Sciatic nerve (tissue), 2 donors: ENCODE results near the gene LRRN2. TPM values are rescaled to one million over a fixed set of nuclear protein-coding genes. Genes with fewer than 3 reads are reported as not detected.
A peak's percentile ranks its signal among the peaks of the same experiment; 100 is the strongest.
"Not testable (repeated sequence)": the region's sequence is repeated elsewhere in the genome, so short reads cannot be mapped to it uniquely, and the experiment has no call there.

Experiments used
- ATAC-seq: fragments of 200-7000 bp; cut with Tn5 transposase; one replicate; pipeline ENCODE4 v1.9.1; 2020; ENCODE audit warnings: mild to moderate bottlenecking, moderate library complexity
- DNase-seq: peaks from one replicate; pipeline ENCODE4 v3.0.0-alpha.2; 2020; ENCODE audit warnings: low spot score
- intact Hi-C: fragments of 100-400 bp; cut with DNase I; formaldehyde crosslinking; loops from one replicate; pipeline ENCODE4 v1.14.2; 2022
- total RNA-seq: library from RNA; stranded (reverse); fragmentation: NEBNext Ultra II Directional; extraction: Animal tissue kit (Norgen Biotek cat#: 25700); gene quantifications from one replicate; pipeline ENCODE4 v1.2.1, GENCODE V29; 2021
- donor health status: DM: no; HTN: no; CAD: no.
- donor health status: DM: no; HTN: no; CAD: no.

LRRN2 gene
- total RNA-seq, 1 donor from 2014 or later, result 12.0 TPM

DNA sequence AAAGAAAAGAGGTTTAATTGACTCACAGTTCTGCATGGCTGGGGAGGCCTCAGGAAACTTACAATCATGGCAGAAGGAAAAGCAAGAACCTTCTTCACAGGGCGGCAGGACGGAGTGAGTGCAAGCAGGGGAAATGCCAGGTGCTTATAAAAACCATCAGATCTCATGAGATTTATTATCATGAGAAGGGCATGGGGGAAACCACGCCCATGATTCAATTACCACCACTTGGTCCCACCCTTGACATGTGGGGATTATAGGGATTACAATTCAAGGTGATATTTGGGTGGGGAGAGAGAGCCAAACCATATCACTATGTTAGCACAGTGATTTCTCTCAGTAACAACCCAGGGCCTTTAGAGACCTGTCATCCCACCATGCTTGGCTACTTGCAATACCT lies 39.9 kb downstream of the LRRN2 start:
- intact Hi-C loops, result no loop called here
- no peak for ATAC-seq
- no peak for DNase-seq

- intact Hi-C loops, result no loop called here
- no peak for ATAC-seq
- DNase-seq, result no peak
Measured at GRCh38 chr1:204645251-204645650, 40.3 kb downstream of the LRRN2 start.

DNA sequence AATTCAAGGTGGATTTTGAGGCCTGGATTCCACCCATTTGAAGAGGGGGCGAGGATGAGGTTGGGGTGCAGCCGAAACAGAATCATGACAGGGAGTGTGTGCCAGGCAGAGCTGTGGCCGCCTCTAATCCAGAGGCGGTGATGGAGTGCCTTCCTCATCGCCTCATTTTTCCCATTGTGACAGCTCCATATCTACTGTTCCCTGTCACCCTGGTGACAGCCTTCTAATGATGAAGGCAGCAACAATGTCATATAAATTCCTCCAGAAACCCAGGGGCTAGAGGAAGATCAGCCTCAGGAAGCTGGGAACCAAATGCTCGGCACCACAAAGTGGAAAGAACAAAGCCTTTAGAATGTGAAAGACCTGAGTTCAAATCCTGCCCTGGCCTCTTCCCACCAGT lies 42.0 kb downstream of the LRRN2 start:
- no peak for ATAC-seq
- intact Hi-C loops, result no loop called here
- DNase-seq, result no peak

- DNase-seq (no peak), ATAC-seq (no peak)
- intact Hi-C loops, result no loop called here
Measured at GRCh38 chr1:204641936-204642335, 43.6 kb downstream of the LRRN2 start.

DNA sequence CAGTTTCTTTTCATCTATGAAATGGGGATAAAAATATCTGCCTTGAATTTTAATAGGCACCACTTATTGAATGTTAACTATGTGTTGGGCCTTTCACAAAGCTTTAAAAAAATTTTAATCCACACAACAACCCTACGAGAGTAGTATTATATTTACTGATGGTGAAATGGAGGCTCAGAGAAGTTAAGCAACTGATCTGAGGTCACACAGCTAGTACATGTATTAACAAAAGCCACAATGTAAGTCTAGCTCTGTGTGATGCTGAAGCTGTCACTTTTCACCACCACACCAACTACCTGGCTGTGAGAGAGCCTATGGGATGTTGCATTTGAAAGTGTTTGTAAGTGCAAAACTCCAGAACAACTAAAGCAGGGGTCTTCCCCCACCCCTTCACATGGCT lies 44.1 kb downstream of the LRRN2 start:
- ATAC-seq (no peak), DNase-seq (no peak)
- intact Hi-C loops, result no loop called here

DNA sequence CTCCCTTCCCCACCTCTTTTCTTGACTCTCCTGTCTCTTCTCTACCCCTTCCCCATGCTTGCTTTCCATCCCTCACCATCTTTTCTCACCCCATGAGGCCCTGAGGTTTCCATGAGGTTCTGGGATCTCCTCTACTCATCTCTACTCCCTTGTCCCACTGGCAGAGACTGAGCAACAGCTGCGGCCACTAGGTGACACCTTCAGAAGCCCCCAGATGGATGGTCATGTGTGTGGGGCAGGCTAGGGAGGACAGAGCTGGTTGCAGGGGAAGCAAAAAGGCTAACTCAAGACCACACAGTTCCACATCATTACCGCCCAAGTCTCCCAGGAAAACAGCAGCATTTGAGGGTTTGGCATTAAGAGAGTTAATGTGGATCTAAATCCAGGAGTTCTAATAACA lies 45.0 kb downstream of the LRRN2 start:
- DNase-seq (no peak), ATAC-seq (no peak)
- intact Hi-C loops, result no loop called here

DNA sequence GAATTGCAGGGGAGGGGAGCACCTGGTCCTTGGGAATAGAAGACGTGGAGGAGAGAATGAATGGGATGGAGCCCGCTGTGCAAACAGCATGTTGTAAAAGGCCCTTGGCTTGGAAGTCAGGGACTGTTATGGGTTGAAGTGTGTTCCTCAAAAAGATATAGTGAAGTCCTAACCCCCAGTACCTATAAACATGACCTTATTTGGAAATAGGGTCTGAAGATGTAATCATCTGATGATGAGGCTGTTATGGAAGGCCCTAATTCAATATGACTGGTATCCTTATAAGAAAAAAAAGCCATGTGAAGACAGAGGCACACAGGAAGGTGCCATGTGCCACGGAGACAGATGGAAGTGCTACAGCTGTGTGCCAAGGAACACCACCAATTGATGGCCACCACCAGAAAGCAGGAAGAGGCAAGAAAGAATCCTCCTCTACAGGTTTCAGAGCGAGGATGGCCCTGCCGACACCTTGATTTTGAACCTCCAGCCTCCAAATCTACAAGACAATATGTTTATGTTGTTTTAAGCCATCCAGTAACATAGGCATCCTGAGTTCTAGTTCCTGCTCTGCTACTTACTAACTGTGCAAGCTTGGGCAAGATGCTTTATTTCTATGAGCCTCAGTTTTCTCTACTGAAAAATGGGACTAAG lies 51.2 kb downstream of the LRRN2 start:
- DNase-seq (no peak), ATAC-seq (no peak)
- intact Hi-C loops, result no loop called here

- ATAC-seq (peak; percentile 64), DNase-seq (peak; percentile 69)
- intact Hi-C loops, result no loop called here
Measured at GRCh38 chr1:204633665-204634064, 51.9 kb downstream of the LRRN2 start.

DNA sequence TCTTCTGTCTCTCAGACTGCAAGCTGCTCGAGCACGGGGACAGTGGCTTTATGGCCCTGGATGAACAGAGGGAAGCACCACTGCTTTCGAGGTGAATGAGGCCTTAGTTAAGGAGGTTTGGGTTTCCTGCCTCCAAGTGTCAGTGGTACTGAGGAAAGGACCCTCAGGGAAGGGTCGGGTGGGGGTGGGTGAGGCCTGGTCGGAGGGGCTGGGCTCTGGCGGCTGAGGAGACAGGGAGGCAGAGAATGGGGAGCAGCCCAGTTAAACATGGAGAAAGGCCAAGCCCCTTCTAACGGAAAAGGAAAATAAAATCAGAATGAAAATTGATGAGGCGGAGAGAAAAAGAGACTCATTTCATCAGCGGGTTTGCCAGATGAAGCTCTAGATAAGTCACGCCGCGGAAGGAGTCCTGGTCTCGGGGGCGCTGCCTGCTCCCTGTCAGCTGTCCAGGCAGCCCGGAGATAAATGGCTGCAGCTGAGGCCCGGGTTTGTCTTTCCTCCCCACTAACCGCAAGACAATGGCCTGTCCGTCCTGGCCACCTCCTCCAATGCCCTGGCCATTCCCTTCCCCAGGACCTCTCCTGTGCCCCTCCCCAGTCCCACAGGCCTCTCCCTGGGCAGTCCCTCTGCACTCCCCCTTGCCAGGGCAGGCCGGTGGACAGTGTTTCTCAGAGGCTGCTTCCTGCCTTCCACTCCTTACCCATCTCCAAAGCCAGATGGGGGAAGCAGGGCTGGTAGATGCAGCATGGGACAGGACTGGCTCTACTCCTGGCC lies 55.2 kb downstream of the LRRN2 start:
- intact Hi-C loops, result no loop called here
- no peak for DNase-seq
- ATAC-seq, result no peak

GRCh38 chr1:204629459-204629858 lies 56.1 kb downstream of the LRRN2 start:
- DNase-seq, ATAC-seq, intact Hi-C loops: not testable (repeated sequence)

- intact Hi-C loops, result no loop called here
- DNase-seq (no peak), ATAC-seq (no peak)
Measured at GRCh38 chr1:204628868-204629267, 56.7 kb downstream of the LRRN2 start.

- DNase-seq (no peak), ATAC-seq (no peak)
- intact Hi-C loops, result no loop called here
Measured at GRCh38 chr1:204627436-204627835, 58.1 kb downstream of the LRRN2 start.

GRCh38 chr1:204626381-204626780 lies 59.2 kb downstream of the LRRN2 start:
- DNase-seq (no peak), ATAC-seq (no peak)
- intact Hi-C loops, result no loop called here

- ATAC-seq (no peak), DNase-seq (no peak)
- intact Hi-C loops, result no loop called here
Measured at GRCh38 chr1:204624631-204625216, 60.8 kb downstream of the LRRN2 start.

DNA sequence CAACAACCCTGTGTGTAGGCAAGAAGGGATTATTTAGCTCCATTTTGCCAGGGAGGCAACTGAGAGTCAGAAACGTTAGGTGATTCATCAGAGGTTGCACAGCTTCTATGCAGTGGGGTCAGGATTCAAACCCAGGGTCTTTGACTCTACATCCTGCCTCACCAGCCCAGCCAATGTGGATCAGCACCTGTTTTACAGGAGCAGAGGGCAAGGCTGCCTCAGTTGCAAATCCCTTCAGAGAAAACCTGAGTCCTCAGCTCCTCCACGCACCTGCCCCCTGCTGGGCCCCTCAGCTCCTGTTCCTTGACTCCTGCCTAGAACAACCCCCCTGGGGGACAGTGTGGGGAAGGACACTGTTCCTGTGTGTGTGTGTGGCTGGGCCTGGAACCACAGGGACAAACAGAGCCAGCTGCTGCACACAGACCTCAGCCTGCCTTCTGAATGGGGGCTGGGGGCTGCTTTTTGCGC lies 61.6 kb downstream of the LRRN2 start:
- intact Hi-C loops, result no loop called here
- no peak for DNase-seq
- ATAC-seq, result no peak

DNA sequence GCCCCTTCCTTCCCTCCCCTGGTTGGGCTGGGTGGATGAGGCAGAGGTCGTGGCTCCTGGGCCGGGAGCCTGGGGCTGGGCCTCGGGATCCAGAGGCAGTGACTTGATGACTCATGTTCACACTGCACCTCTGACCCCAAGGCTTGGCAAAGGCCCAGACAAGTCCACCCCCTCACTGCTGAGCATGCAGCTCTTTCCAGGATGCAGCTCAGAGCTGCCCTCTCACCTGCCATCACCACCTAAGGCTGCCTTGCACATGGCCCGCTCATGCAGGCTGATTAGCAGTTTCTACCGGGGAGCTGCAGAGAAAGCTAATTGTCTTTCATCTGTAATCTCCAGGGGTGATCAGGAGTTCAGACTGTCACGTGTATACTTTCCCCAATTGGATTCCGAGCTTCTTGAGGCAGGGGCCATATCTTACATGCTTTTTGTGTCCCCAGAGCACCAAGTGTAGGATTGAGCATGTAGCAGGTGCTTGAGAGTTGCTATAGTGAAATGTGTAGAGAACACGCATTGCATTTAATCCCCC lies 62.1 kb downstream of the LRRN2 start:
- DNase-seq (peak; percentile 77), ATAC-seq (peak; percentile 34)
- intact Hi-C loops, result no loop called here

DNA sequence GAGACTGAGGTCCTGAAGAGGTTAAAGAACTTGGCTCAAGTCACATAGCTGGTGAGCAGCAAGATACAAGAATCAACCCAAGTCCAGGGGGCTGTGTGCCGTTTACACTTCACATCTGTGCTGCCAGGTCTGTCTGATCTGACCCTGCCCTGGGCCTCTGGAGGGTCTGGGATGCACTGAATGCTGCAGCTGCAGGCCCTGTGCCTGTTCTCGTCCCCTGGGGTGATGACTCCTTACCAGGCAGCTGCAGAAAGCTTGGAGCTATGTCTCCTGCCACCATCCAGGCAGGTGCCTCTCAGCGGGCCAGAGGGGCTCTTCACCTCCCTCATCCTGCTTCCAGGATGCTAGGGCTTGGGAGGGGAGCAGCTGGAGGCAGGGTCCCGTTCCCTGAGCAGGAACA lies 63.5 kb downstream of the LRRN2 start:
- intact Hi-C loops, result no loop called here
- ATAC-seq (no peak), DNase-seq (no peak)

DNA sequence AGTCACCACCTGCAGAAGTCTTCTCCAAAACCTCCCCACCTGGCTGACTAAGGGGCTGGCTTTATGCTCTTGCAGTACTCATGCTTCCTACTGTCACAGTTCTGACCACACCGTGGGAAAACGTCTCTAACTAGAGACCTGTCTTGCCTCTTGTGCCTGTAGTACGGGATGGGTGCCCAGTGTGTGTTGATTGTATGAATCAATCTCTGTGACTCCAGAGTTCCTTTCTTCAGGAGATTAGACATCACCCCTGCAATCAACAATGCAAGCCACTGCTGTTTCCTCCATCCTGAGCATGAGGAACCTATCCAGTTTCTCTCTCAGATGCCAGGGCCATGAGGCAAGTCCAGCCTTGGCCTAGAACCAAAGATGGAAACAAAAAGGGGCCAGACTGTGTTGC lies 64.1 kb downstream of the LRRN2 start:
- DNase-seq, result no peak
- ATAC-seq, result no peak
- intact Hi-C loops, result no loop called here

GRCh38 chr1:204619721-204620120 lies 65.8 kb downstream of the LRRN2 start:
- intact Hi-C loops, result no loop called here
- DNase-seq (no peak), ATAC-seq (no peak)

- intact Hi-C loops, result no loop called here
- peak; percentile 14 for ATAC-seq
- no peak for DNase-seq
Measured at GRCh38 chr1:204618148-204618760, 67.3 kb downstream of the LRRN2 start.
